ENCODE data around the gene INSIG1. TPM values are rescaled to one million over a fixed set of nuclear protein-coding genes. Genes with fewer than 3 reads are reported as not detected.

The INSIG1 gene
- total and polyA plus RNA-seq, 2 experiments from 2014 or later = 30.7 to 40.3 TPM

DNA sequence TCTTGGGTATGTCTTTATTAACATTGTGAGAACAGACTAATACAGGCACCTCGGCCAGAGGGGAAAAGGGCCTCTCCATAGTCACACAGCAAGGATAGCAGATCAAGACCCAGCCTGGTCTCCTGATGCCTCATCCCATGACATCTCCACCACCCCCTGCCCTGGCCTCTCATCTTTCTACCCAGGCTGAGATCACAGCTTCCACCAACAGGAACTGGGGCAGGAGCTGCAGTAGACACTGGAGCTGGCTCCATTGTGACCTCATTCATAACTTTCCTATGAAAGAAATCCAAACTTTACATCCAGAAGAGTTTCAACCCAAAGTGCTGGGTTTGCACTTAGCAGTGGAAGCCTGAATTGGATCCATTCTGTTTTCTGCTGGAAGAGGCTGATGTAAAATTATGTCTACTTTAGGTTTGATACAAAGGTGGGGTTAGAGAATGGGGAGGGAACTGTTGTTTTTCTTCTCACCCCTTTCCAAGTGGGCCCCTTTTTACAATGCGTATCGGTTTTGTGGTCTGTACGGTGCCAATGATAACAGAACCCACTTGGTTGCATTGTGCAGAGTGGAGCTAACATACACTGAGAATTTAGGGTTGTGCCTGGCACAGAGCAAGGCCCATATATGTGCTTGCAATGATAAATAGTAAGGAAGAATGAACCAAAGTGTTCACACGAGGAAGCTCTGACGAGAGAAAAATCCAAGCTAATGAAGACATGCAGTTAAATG lies 28.6 kb upstream of the INSIG1 start:
- Histone ChIP-seq H3K9me3 (ENCODE audit: low read depth) (no peaks in the 10 kb centered on the region), H3K4me3 (no peak overlapping the region), H3K27ac (no peak overlapping the region), H4K20me1 (ENCODE audit: insufficient read depth) (no peaks in the 10 kb centered on the region), H3K9me2 (ENCODE audit: insufficient read depth) (no peaks in the 10 kb centered on the region), H3K4me2 (ENCODE audit: unreplicated experiment) (no peak overlapping the region), H3F3A (ENCODE audit: insufficient read depth) (no peaks in the 10 kb centered on the region), H3K79me2 (ENCODE audit: insufficient read depth) (no peaks in the 10 kb centered on the region), H3K27me3 (replicated peaks; ENCODE audit: insufficient read depth) (peaks cover 5% of the 10 kb centered on the region; the same call in 1 of the 2 replicates), H3K4me1 (ENCODE audit: insufficient read depth) (no peaks in the 10 kb centered on the region), H2AFZ (no peak overlapping the region), H3K36me3 (ENCODE audit: low read depth) (no peaks in the 10 kb centered on the region), H3K9ac (no peak overlapping the region)
- WGBS, 2 experiments (ENCODE audit: low coverage in 1 of 2, low lambda C conversion rate in 2 of 2, missing lambda C conversion rate in 2 of 2) = 74 to 81% methylated on average over 6 of the region's 6 CpGs
- no peak for TF ChIP-seq EZH2 (IDR thresholded peaks at IDR 0.05; ENCODE audit: insufficient read depth, poor library complexity, severe bottlenecking)
- TF ChIP-seq EZH2phosphoT487 (IDR thresholded peaks at IDR 0.05; ENCODE audit: insufficient read depth, low read depth) = no peak
- in situ Hi-C loops (cut with MboI) = no loop called here
- no peak for DNase-seq

DNA sequence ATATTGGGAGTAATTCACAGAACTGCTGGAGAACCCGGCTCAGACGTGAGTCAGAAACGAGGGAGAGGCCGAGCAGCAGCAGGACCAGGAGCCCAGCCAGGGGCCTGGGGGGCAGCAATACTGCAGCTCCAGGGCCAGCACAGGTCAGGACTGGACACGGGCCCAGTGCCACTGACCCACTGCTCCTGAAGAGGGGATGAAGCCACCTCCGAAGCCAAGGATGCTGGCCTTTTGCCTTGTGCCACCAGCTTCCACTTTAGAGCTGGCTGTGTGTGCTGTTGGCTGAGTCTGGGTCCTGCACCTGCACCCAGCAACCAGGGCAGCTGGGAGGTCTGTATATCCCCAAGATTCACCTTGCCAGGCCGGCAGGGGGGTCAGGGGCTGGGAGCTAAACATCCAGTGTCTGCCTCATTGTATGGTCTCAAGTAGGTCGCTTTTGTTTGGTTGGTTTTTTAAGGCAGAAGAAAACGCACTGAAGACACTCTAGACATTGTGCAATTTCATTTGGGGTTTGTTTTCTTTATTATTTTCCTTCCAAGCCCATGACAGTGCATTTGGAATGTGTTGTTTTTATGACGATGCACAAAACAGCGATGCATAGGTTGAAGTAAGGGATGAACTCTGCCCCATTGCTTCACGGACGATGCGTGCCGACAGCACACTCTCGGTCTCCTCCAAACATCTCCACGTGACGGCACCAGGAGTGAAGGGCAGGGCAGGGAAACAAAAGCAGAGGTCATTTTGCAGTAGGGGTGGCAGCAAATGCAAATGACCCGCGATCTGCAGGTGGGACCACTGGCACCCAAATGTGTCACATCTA lies 27.7 kb upstream of the INSIG1 start:
- Histone ChIP-seq H3K27ac (no peak overlapping the region), H3K79me2 (ENCODE audit: insufficient read depth) (no peaks in the 10 kb centered on the region), H3K4me3 (no peak overlapping the region), H3K27me3 (replicated peaks; ENCODE audit: insufficient read depth) (peaks cover 5% of the 10 kb centered on the region), H3K36me3 (ENCODE audit: low read depth) (no peaks in the 10 kb centered on the region), H3K4me1 (ENCODE audit: insufficient read depth) (no peaks in the 10 kb centered on the region), H3F3A (ENCODE audit: insufficient read depth) (no peaks in the 10 kb centered on the region), H3K9ac (no peak overlapping the region), H3K9me3 (ENCODE audit: low read depth) (no peaks in the 10 kb centered on the region), H2AFZ (no peak overlapping the region), H4K20me1 (ENCODE audit: insufficient read depth) (no peaks in the 10 kb centered on the region), H3K4me2 (ENCODE audit: unreplicated experiment) (no peak overlapping the region), H3K9me2 (ENCODE audit: insufficient read depth) (no peaks in the 10 kb centered on the region)
- WGBS, 2 experiments (ENCODE audit: low coverage in 1 of 2, low lambda C conversion rate in 2 of 2, missing lambda C conversion rate in 2 of 2) = 76 to 82% methylated on average over 20 of the region's 20 CpGs
- no peak for TF ChIP-seq EZH2phosphoT487 (IDR thresholded peaks at IDR 0.05; ENCODE audit: insufficient read depth, low read depth)
- no peak for TF ChIP-seq EZH2 (IDR thresholded peaks at IDR 0.05; ENCODE audit: insufficient read depth, poor library complexity, severe bottlenecking)
- in situ Hi-C loops (cut with MboI) = no loop called here
- DNase-seq = no peak

DNA sequence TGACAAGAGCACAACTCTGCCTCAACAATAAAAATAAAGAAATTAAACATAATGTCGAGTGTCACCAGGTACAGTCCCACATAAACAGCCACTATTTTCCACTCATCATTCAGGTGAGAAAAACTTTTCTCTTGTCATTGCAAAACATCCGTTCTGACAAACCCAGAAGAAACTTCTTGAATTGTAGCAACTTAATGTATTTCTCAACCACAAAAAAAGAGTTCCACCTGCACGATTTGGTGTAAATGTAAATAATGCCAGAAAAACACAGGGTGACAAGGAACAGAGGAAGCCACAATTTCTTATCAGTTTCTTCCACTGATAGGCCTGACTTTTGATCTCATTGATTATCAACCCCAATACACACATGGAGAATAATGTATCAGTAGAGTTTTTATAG lies 26.8 kb upstream of the INSIG1 start:
- no peaks in the 10 kb centered on the region for H3K79me2 ChIP-seq (ENCODE audit: insufficient read depth)
- in situ Hi-C loops (cut with MboI) = no loop called here

DNA sequence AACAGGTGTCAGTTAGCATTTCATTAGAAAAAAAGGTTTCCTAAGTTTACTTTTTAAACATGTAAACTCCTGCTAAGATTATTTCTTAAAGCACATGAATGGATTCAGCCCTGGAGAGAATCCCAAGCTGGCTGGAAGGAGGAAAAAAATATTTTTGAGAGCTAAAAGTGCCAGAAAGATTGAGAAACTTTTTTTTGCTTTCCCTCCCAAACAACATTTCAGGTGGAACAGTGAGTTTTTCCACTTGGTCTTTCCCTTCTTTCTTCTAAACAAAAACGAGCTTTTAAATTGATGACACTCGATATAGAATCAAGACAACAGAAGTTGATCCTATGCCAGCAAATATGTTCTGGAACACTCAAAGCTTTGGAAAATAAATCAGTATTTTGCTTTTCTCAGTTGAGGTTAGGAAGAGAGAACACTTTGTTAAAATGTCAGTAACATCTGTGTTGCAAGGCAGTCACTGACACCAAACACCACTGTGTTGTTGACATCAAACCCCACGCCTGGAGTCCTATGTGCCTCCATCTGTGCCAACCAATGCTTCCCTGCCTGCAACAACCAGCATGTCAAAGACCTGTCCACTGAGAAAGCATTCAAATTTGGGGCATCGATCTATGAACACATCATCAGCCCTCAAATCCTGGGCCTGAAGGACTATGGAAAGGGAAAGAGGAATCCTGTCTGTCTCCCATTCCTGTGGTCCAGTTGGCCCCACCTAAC lies 22.9 kb upstream of the INSIG1 start:
- no peak for DNase-seq
- Histone ChIP-seq H3K9me3 (ENCODE audit: low read depth) (no peaks in the 10 kb centered on the region), H3K4me1 (ENCODE audit: insufficient read depth) (no peaks in the 10 kb centered on the region), H3K9ac (no peak overlapping the region), H3K79me2 (ENCODE audit: insufficient read depth) (no peaks in the 10 kb centered on the region), H3K9me2 (ENCODE audit: insufficient read depth) (no peaks in the 10 kb centered on the region), H2AFZ (no peak overlapping the region), H3K4me3 (no peak overlapping the region), H3K36me3 (ENCODE audit: low read depth) (no peaks in the 10 kb centered on the region), H3K27me3 (replicated peaks; ENCODE audit: insufficient read depth) (peaks cover 20% of the 10 kb centered on the region), H4K20me1 (ENCODE audit: insufficient read depth) (no peaks in the 10 kb centered on the region), H3F3A (ENCODE audit: insufficient read depth) (no peaks in the 10 kb centered on the region), H3K27ac (no peak overlapping the region), H3K4me2 (ENCODE audit: unreplicated experiment) (no peak overlapping the region)
- in situ Hi-C loops (cut with MboI) = no loop called here
- WGBS, 2 experiments (ENCODE audit: low coverage in 1 of 2, low lambda C conversion rate in 2 of 2, missing lambda C conversion rate in 2 of 2) = 24 to 29% methylated on average over 4 of the region's 4 CpGs
- no peak for TF ChIP-seq EZH2phosphoT487 (IDR thresholded peaks at IDR 0.05; ENCODE audit: insufficient read depth, low read depth)

More for the DNA sequence above, 26.8 kb upstream of the INSIG1 start:
- no peak overlapping the region for H3K4me2 ChIP-seq (ENCODE audit: unreplicated experiment)
- 73 to 76% methylated on average over 3 of the region's 3 CpGs for WGBS, 2 experiments (ENCODE audit: low coverage in 1 of 2, low lambda C conversion rate in 2 of 2, missing lambda C conversion rate in 2 of 2)
- H2AFZ ChIP-seq = no peak overlapping the region
- H3K27ac ChIP-seq = no peak overlapping the region
- no peaks in the 10 kb centered on the region for H3K9me3 ChIP-seq (ENCODE audit: low read depth)
- H3F3A ChIP-seq (ENCODE audit: insufficient read depth) = no peaks in the 10 kb centered on the region
- H3K4me1 ChIP-seq (ENCODE audit: insufficient read depth) = no peaks in the 10 kb centered on the region
- no peaks in the 10 kb centered on the region for H3K36me3 ChIP-seq (ENCODE audit: low read depth)
- H3K9ac ChIP-seq = no peak overlapping the region
- DNase-seq = no peak
- no peaks in the 10 kb centered on the region for H4K20me1 ChIP-seq (ENCODE audit: insufficient read depth)
- TF ChIP-seq EZH2 (IDR thresholded peaks at IDR 0.05; ENCODE audit: insufficient read depth, poor library complexity, severe bottlenecking) (no peak), EZH2phosphoT487 (IDR thresholded peaks at IDR 0.05; ENCODE audit: insufficient read depth, low read depth) (no peak)
- no peaks in the 10 kb centered on the region for H3K9me2 ChIP-seq (ENCODE audit: insufficient read depth)
- peaks cover 5% of the 10 kb centered on the region for H3K27me3 ChIP-seq (replicated peaks; ENCODE audit: insufficient read depth)
- no peak overlapping the region for H3K4me3 ChIP-seq
